Measurements from ENCODE around the gene SPIN4. TPM values are rescaled to one million over a fixed set of nuclear protein-coding genes. Genes with fewer than 3 reads are reported as not detected.

The SPIN4 gene
- total and polyA plus RNA-seq, 7 donors, result 0.14 to 0.62 (median 0.30) TPM

GRCh38 chrX:63363788-63364187, 12.7 kb upstream of the SPIN4 start:
- Histone ChIP-seq H3K4me1 (no peaks in the 10 kb centered on the region), H3K27ac (no peak overlapping the region), H3K27me3 (ENCODE audit: insufficient read depth in 3 of 3, low read length in 2 of 3) (peaks cover 0 to 4% (median 0%) of the 10 kb centered on the region in 3 donors), H3K9me3 (peaks cover 19% of the 10 kb centered on the region), H3K36me3 (ENCODE audit: insufficient read depth in 1 of 2, low read depth in 1 of 2) (no peaks in the 10 kb centered on the region), H3K4me3 (no peak overlapping the region)
- TF ChIP-seq CTCF (IDR thresholded peaks at IDR 0.05), result no peak
- 78 to 93% (median 89%) methylated on average over 4 of the region's 4 CpGs for WGBS, 3 donors
- ATAC-seq (no peak), DNase-seq (no peak)
- intact Hi-C loops (cut with DNase I), result no loop called here

GRCh38 chrX:63361494-63361893, 10.4 kb upstream of the SPIN4 start:
- H3K27ac ChIP-seq, result no peak overlapping the region
- TF ChIP-seq CTCF (IDR thresholded peaks at IDR 0.05), result no peak
- no peak overlapping the region for H3K4me3 ChIP-seq
- WGBS, 3 donors, result 62 to 68% (median 67%) methylated on average over 2 of the region's 2 CpGs
- intact Hi-C loops (cut with DNase I), result no loop called here
- peaks cover 0 to 4% (median 0%) of the 10 kb centered on the region in 3 donors for H3K27me3 ChIP-seq (ENCODE audit: insufficient read depth in 3 of 3, low read length in 2 of 3)
- no peaks in the 10 kb centered on the region for H3K36me3 ChIP-seq (ENCODE audit: insufficient read depth in 1 of 2, low read depth in 1 of 2)
- DNase-seq (no peak), ATAC-seq (no peak)
- peaks cover 19% of the 10 kb centered on the region for H3K9me3 ChIP-seq
- H3K4me1 ChIP-seq, result no peaks in the 10 kb centered on the region

GRCh38 chrX:63354484-63354883, 3.4 kb upstream of the SPIN4 start:
- TF ChIP-seq CTCF (IDR thresholded peaks at IDR 0.05), result no peak
- intact Hi-C loops (cut with DNase I), result no loop called here
- no peak for DNase-seq
- Histone ChIP-seq H3K27me3 (ENCODE audit: insufficient read depth in 3 of 3, low read length in 2 of 3) (peaks cover 0 to under 1% (median 0%) of the 10 kb centered on the region in 3 donors), H3K4me3 (no peak overlapping the region), H3K27ac (no peak overlapping the region), H3K4me1 (no peaks in the 10 kb centered on the region), H3K9me3 (no peaks in the 10 kb centered on the region), H3K36me3 (ENCODE audit: insufficient read depth in 1 of 2, low read depth in 1 of 2) (no peaks in the 10 kb centered on the region)
- ATAC-seq, result no peak

- H3K27me3 ChIP-seq (ENCODE audit: insufficient read depth in 3 of 3, low read length in 2 of 3), result no peaks in the 10 kb centered on the region
- DNase-seq, result no peak
- no peak for TF ChIP-seq CTCF (IDR thresholded peaks at IDR 0.05)
- 0 to 29% (median 0%) methylated on average over 20 of the region's 20 CpGs for WGBS, 3 donors
- H3K27ac ChIP-seq, result no peak overlapping the region
- no peaks in the 10 kb centered on the region for H3K9me3 ChIP-seq
- H3K36me3 ChIP-seq (ENCODE audit: insufficient read depth in 1 of 2, low read depth in 1 of 2), result no peaks in the 10 kb centered on the region
- H3K4me1 ChIP-seq, result no peaks in the 10 kb centered on the region
- intact Hi-C loops (cut with DNase I), result no loop called here
- peak overlapping the region; percentile 70 for H3K4me3 ChIP-seq
- ATAC-seq, result peak in 2 of 4 donors; percentile 21 to 47
Measured at GRCh38 chrX:63350465-63350877, 661 bp downstream of the SPIN4 start.

GRCh38 chrX:63349307-63349706, 1.8 kb downstream of the SPIN4 start:
- Histone ChIP-seq H3K9me3 (no peaks in the 10 kb centered on the region), H3K27me3 (ENCODE audit: insufficient read depth in 3 of 3, low read length in 2 of 3) (no peaks in the 10 kb centered on the region), H3K27ac (no peak overlapping the region), H3K4me3 (no peak overlapping the region), H3K4me1 (no peaks in the 10 kb centered on the region), H3K36me3 (ENCODE audit: insufficient read depth in 1 of 2, low read depth in 1 of 2) (no peaks in the 10 kb centered on the region)
- no peak for ATAC-seq
- WGBS, 3 donors, result 38 to 53% (median 50%) methylated on average over 3 of the region's 3 CpGs
- intact Hi-C loops (cut with DNase I), result no loop called here
- no peak for TF ChIP-seq CTCF (IDR thresholded peaks at IDR 0.05)
- DNase-seq, result no peak
